ENCODE measurements around the gene ZNF205.

- TF ChIP-seq CTCF (conservative IDR thresholded peaks at IDR 0.05) (no peak), EZH2 (IDR thresholded peaks at IDR 0.05; ENCODE audit: low read depth) (no peak)
Measured at GRCh38 chr16:3098459-3099394, 13.7 kb upstream of the ZNF205 start, which contains the start of gene ZSCAN10.
